ENCODE measurements around the gene BCAN.

The BCAN gene

DNA sequence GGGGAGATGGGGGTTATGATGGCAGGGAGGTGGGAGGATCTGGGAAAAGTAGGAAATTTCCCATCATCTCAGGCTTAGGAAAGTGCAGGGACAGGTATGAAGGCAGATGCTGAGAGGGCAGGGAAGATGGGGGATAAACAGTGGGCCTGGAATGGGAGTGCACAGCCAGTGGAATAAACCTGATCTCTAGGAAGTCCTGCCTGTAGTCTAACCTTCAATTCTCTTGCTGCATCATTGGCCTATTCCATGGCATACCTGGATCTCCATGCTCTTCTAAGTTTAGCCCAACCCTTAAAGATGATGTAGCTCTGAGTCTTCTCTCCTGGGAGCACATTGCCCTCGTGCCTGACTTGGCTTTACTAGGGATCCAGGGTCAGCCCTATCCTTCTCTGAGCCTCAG, 2.7 kb downstream of the BCAN start:
- DNase-seq (ENCODE audit: low read depth): no peak

DNA sequence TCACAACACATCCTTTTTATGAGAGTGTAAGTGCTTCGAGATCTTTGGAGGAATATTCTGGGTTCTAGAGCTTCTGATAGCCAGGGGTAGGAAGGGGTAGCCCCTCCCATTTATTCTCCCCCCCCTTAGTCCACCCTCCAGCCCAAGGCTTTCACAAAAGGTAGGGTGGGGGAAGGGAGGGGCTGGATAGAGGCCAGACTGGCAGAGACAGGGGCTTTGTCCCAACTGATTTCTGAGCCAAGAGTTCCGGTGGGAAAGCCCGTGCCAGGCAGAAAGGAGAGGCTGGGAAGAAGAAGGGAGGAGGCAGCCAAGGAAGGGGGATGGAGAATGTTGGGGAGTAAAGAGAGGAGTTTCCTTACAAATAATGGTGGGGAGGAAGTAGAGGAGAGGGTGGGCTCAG, 3.1 kb downstream of the BCAN start:
- no peak for DNase-seq (ENCODE audit: low read depth)

GRCh38 chr1:156645666-156646065, 3.7 kb downstream of the BCAN start:
- DNase-seq (ENCODE audit: low read depth): no peak

- DNase-seq (ENCODE audit: low read depth): no peak
These were observed 4.9 kb downstream of the BCAN start for GRCh38 chr1:156646738-156647211.

DNA sequence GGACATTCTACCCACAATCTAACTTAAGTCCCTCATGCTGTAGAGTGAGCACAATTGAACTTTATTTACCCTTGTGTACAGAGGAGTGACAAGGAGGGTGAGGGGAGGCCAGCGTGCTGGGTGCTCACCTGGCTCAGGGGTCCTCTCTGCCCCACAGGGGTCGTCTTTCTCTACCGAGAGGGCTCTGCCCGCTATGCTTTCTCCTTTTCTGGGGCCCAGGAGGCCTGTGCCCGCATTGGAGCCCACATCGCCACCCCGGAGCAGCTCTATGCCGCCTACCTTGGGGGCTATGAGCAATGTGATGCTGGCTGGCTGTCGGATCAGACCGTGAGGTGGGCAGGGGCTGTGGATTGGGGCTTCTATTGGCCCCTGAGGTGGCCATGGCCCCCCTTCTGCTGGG, 5.4 kb downstream of the BCAN start:
- DNase-seq (ENCODE audit: low read depth): no peak

GRCh38 chr1:156648496-156648895, 6.6 kb downstream of the BCAN start:
- DNase-seq (ENCODE audit: low read depth): no peak

- DNase-seq (ENCODE audit: low read depth): no peak
These were observed 7.0 kb downstream of the BCAN start for GRCh38 chr1:156648951-156649350.

DNA sequence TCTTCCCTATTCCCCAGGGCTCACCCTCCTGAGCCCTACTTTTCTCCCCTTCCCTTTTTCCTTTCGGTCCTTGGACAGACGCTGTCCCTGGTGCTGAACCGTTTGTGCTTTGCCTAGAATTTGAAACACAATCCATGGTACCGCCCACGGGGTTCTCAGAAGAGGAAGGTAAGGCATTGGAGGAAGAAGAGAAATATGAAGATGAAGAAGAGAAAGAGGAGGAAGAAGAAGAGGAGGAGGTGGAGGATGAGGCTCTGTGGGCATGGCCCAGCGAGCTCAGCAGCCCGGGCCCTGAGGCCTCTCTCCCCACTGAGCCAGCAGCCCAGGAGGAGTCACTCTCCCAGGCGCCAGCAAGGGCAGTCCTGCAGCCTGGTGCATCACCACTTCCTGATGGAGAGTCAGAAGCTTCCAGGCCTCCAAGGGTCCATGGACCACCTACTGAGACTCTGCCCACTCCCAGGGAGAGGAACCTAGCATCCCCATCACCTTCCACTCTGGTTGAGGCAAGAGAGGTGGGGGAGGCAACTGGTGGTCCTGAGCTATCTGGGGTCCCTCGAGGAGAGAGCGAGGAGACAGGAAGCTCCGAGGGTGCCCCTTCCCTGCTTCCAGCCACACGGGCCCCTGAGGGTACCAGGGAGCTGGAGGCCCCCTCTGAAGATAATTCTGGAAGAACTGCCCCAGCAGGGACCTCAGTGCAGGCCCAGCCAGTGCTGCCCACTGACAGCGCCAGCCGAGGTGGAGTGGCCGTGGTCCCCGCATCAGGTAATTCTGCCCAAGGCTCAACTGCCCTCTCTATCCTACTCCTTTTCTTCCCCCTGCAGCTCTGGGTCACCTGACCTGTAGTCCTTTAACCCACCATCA, 10.4 kb downstream of the BCAN start:
- no peak for DNase-seq (ENCODE audit: low read depth)

DNA sequence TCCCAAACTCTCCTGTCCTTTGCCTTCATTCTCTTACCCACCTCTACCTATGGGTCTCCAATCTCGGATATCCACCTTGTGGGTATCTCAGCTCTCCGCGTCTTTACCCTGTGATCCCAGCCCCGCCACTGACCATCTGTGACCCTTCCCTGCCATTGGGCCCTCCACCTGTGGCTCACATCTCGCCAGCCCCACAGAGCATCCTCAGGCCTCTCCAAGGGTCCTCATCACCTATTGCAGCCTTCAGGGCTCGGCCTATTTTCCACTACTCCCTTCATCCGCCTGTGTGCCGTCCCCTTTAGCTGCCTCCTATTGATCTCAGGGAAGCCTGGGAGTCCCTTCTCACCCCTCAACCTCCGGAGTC, 11.1 kb downstream of the BCAN start:
- no peak for DNase-seq (ENCODE audit: low read depth)

DNA sequence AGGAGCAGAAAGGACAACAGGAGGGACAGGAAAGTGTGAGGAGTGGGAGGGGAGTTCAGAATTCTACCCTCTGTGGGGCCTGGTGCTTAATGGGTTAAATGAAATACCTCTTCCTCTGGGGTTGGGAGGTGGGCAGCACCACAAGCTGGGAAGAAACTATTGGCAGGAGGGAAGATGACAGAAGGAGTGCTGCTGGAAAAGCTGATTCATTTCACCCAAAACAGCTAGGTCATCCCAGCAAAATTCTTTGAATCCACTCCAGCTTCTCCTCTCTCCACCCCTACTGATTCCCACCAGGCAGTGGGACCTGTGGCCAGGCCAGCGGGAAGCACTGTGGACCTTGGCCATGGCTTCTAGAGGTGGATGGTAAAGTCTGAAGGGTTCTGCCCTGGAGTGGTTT, 12.8 kb downstream of the BCAN start:
- DNase-seq (ENCODE audit: low read depth): no peak

- DNase-seq (ENCODE audit: low read depth): no peak
These were observed 13.4 kb downstream of the BCAN start for GRCh38 chr1:156655151-156655903.

- no peak for DNase-seq (ENCODE audit: low read depth)
These were observed 14.1 kb downstream of the BCAN start for GRCh38 chr1:156655904-156656516.

- no peak for DNase-seq (ENCODE audit: low read depth)
These were observed 15.2 kb downstream of the BCAN start for GRCh38 chr1:156656806-156657740.

GRCh38 chr1:156657741-156658319, 15.9 kb downstream of the BCAN start:
- no peak for DNase-seq (ENCODE audit: low read depth)

DNA sequence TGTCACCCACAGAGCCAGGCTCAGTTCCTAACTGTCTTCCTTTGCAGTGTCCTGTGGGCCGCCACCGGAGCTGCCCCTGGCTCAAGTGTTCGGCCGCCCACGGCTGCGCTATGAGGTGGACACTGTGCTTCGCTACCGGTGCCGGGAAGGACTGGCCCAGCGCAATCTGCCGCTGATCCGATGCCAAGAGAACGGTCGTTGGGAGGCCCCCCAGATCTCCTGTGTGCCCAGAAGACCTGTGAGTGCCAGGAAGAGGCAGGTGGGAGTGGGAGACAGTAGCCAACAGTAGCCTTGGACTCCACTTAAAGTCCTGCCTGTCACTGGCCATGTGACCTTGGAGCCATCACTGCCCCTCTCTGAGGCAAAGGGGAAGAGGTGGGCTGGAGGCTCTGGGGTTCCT, 16.6 kb downstream of the BCAN start:
- no peak for DNase-seq (ENCODE audit: low read depth)

DNA sequence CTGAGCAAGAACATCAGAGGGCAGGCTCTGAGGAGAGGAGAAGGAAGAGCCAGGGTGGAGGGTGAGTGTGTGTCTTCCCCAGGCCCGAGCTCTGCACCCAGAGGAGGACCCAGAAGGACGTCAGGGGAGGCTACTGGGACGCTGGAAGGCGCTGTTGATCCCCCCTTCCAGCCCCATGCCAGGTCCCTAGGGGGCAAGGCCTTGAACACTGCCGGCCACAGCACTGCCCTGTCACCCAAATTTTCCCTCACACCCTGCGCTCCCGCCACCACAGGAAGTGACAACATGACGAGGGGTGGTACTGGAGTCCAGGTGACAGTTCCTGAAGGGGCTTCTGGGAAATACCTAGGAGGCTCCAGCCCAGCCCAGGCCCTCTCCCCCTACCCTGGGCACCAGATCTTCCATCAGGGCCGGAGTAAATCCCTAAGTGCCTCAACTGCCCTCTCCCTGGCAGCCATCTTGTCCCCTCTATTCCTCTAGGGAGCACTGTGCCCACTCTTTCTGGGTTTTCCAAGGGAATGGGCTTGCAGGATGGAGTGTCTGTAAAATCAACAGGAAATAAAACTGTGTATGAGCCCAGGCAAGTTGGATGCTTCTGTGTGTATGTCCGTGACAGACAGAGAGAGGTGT, 17.1 kb downstream of the BCAN start:
- DNase-seq (ENCODE audit: low read depth): no peak

GRCh38 chr1:156659661-156659987, 17.7 kb downstream of the BCAN start:
- no peak for DNase-seq (ENCODE audit: low read depth)

- DNase-seq (ENCODE audit: low read depth): peak; percentile 96
These were observed 18.3 kb downstream of the BCAN start for GRCh38 chr1:156659988-156660751.

DNA sequence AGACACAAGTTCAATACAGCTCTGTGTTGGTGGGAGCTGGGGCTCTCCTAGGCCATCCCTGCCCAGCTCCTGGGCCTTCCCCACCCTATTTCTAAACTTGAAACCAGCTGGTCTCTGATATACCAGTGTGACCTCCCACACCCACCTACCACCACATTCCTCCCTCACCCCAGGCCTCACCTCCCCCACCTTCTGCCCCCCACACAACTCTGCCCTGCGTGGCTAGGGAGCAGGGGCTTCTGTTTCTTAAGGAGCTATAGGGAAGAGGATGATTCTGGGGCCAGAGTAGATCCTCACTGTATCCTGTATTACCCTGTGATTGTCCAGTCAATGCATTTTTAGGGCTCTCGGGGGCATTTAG, 18.8 kb downstream of the BCAN start:
- DNase-seq (ENCODE audit: low read depth): no peak

DNA sequence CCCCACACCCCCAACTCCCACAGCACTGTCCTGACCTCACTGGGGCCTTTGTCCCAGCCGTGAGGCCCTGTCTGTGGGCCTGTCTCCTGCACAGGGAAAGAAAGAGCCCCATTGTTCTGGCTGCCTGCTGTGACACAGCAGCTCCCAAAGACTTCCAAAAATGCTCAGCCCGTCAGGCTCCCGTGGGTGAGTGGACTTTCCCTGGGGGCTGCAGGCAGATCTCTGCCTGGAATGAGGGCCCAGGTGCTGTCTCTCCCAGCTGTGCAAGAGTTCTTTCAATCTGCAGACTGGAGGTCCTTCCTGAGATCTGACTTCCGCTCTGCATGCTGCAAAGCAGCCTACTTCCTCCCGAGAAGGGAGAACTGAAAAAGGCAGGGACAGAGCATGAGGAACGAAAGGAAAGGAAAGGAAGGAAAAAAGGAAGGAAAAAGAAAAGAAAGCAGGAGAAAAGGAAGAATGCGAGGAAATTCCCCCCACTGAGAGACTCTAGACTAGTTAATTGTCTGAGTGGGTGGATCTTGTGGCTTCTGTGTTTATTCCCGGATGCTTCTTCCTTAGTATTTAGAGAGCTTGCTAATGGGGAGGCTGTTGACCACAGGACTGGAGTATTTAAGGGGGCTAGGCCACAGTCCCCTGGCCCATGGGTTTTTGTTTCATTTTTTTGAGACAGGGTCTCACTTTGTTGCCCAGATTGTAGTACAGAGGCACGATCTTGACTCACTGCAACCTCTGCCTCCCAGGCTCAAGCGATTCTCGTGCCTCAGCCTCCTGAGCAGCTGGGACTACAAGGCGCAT, 20.3 kb downstream of the BCAN start:
- DNase-seq (ENCODE audit: low read depth): no peak
